CD14-positive monocyte (primary cell): ENCODE data around the gene CDKAL1. TPM values are rescaled to one million over a fixed set of nuclear protein-coding genes. Genes with fewer than 3 reads are reported as not detected.

ENCODE experiments used
- DNase-seq, 3 donors: peaks; one replicate each; pipeline ENCODE4 v3.0.0-alpha.2; 2011 to 2022
- H2AFZ ChIP-seq: 2 replicates; pipeline ENCODE4 v1.6.0; 2012; ENCODE audit warnings: mild to moderate bottlenecking, low read depth, low read length, inconsistent platforms; ENCODE audit not compliant: insufficient read depth, poor library complexity, severe bottlenecking
- H3K27ac ChIP-seq, 2 donors: 1 replicate in 1 of 2; 2 replicates in 1 of 2; pipeline ENCODE4 v1.5.1; 2012 to 2013; ENCODE audit warnings: low read length in 2 of 2, control low read depth in 1 of 2, inconsistent platforms in 1 of 2, low read depth in 1 of 2, mild to moderate bottlenecking in 1 of 2
- H3K27me3 ChIP-seq, 2 donors: one replicate each; pipeline versions ENCODE4 v1.6.0 to v1.6.1; 2011 to 2013; ENCODE audit warnings: low read length in 2 of 2; ENCODE audit not compliant: control insufficient read depth in 2 of 2, insufficient read depth in 2 of 2
- H3K36me3 ChIP-seq, 2 donors: replicated peaks in 1 of 2; 1 replicate in 1 of 2; 2 replicates in 1 of 2; pipeline versions ENCODE4 v1.5.1 to v1.6.1; 2012 to 2013; ENCODE audit warnings: low read length in 2 of 2, control low read depth in 1 of 2, inconsistent platforms in 1 of 2, mild to moderate bottlenecking in 1 of 2; ENCODE audit not compliant: insufficient read depth in 2 of 2, control insufficient read depth in 1 of 2
- H3K4me1 ChIP-seq, 2 donors: 1 replicate in 1 of 2; 2 replicates in 1 of 2; pipeline versions ENCODE4 v1.5.1 to v1.6.1; 2012 to 2013; ENCODE audit warnings: low read length in 2 of 2, control low read depth in 1 of 2, inconsistent platforms in 1 of 2, mild to moderate bottlenecking in 1 of 2, moderate library complexity in 1 of 2; ENCODE audit not compliant: insufficient read depth in 2 of 2, control insufficient read depth in 1 of 2
- H3K4me2 ChIP-seq: replicated peaks from 2 replicates; pipeline ENCODE3; 2012; ENCODE audit warnings: low read length, moderate library complexity, mild to moderate bottlenecking; ENCODE audit not compliant: poor library complexity, severe bottlenecking; ENCODE audit errors: extremely low read depth
- H3K4me3 ChIP-seq, 3 experiments: fragments of 200-600 bp in 1 of 3; sonication (generic) in 1 of 3; replicated peaks in 1 of 3; 1 replicate in 2 of 3; 2 replicates in 1 of 3; pipeline ENCODE4 v1.5.1; 2011 to 2013; ENCODE audit warnings: low read length in 3 of 3, mild to moderate bottlenecking in 3 of 3, control low read depth in 2 of 3, low read depth in 2 of 3, inconsistent platforms in 1 of 3, moderate library complexity in 1 of 3
- H3K79me2 ChIP-seq: 2 replicates; pipeline ENCODE4 v1.6.0; 2012; ENCODE audit warnings: mild to moderate bottlenecking, control low read depth, inconsistent platforms, low read length, moderate library complexity; ENCODE audit not compliant: insufficient read depth
- H3K9ac ChIP-seq: 2 replicates; pipeline ENCODE4 v1.6.0; 2017; ENCODE audit warnings: low read length, mild to moderate bottlenecking; ENCODE audit not compliant: insufficient read depth, poor library complexity, severe bottlenecking
- H3K9me3 ChIP-seq, 2 donors: replicated peaks in 1 of 2; 1 replicate in 1 of 2; 2 replicates in 1 of 2; pipeline versions ENCODE4 v1.5.1 to v1.6.1; 2012 to 2013; ENCODE audit warnings: low read length in 2 of 2, control low read depth in 1 of 2; ENCODE audit not compliant: control insufficient read depth in 1 of 2, insufficient read depth in 1 of 2
- H4K20me1 ChIP-seq: 2 replicates; pipeline ENCODE4 v1.6.0; 2012; ENCODE audit warnings: mild to moderate bottlenecking, low read length, control low read depth, moderate library complexity; ENCODE audit not compliant: insufficient read depth
- H3K27ac Mint-ChIP-seq, 7 donors: one replicate each; pipeline ENCODE4 v1.8.0; 2020; ENCODE audit warnings: mild to moderate bottlenecking in 7 of 7, mixed read lengths in 7 of 7, moderate library complexity in 6 of 7, inconsistent platforms in 2 of 7
- H3K27me3 Mint-ChIP-seq, 3 donors: one replicate each; pipeline ENCODE4 v1.8.0; 2021 to 2022; ENCODE audit warnings: low read depth in 3 of 3, mild to moderate bottlenecking in 3 of 3, mixed read lengths in 3 of 3, moderate library complexity in 3 of 3, inconsistent platforms in 1 of 3
- H3K36me3 Mint-ChIP-seq, 2 donors: one replicate each; pipeline ENCODE4 v1.8.0; 2020; ENCODE audit warnings: mixed read lengths in 2 of 2, inconsistent platforms in 1 of 2, mild to moderate bottlenecking in 1 of 2
- H3K4me1 Mint-ChIP-seq: one replicate; pipeline ENCODE4 v1.8.0; 2020; ENCODE audit warnings: mild to moderate bottlenecking, mixed read lengths
- H3K4me3 Mint-ChIP-seq, 2 donors: one replicate each; pipeline ENCODE4 v1.8.0; 2020; ENCODE audit warnings: mild to moderate bottlenecking in 2 of 2, mixed read lengths in 2 of 2, moderate library complexity in 1 of 2
- H3K9me3 Mint-ChIP-seq, 7 donors: one replicate each; pipeline ENCODE4 v1.8.0; 2020 to 2022; ENCODE audit warnings: mixed read lengths in 7 of 7, mild to moderate bottlenecking in 6 of 7, moderate library complexity in 6 of 7, inconsistent platforms in 2 of 7
- WGBS: methylation state at CpG from one replicate; pipeline ENCODE4 v1.1.5; 2013; ENCODE audit warnings: missing lambda C conversion rate; ENCODE audit not compliant: insufficient coverage; 5-methylcytosine and 5-hydroxymethylcytosine counted together
- intact Hi-C, 2 donors: fragments of 100-400 bp; cut with micrococcal nuclease; formaldehyde crosslinking; loops; one replicate each; pipeline versions ENCODE4 v1.15.0 to v1.15.1; 2023
- polyA plus RNA-seq, 3 donors: library from polyadenylated mRNA; depleted of rRNA in 1 of 3; unstranded in 2 of 3; stranded (reverse) in 1 of 3; fragments of 300-500 nt in 2 of 3; fragments of >200 nt in 1 of 3; fragmentation: Illumina TruSeq in 2 of 3; gene quantifications; 1 replicate in 2 of 3; 2 replicates in 1 of 3; pipeline ENCODE4 v1.2.3, GENCODE V29; 2012 to 2021
- TF ChIP-seq, protein P1 (sequence below): fragments of 200-600 bp; IDR thresholded peaks from one replicate; pipeline ENCODE4 v1.8.0; 2022; ENCODE audit warnings: antibody characterized with exemption, mild to moderate bottlenecking

The CDKAL1 gene
- polyA plus RNA-seq, 3 donors: 3.2 to 12.4 (median 8.3) TPM

- peaks cover 9 to 17% of the 10 kb centered on the region in 2 donors for H3K36me3 Mint-ChIP-seq
Measured at GRCh38 chr6:20769631-20770030, 235.4 kb downstream of the CDKAL1 start.

DNA sequence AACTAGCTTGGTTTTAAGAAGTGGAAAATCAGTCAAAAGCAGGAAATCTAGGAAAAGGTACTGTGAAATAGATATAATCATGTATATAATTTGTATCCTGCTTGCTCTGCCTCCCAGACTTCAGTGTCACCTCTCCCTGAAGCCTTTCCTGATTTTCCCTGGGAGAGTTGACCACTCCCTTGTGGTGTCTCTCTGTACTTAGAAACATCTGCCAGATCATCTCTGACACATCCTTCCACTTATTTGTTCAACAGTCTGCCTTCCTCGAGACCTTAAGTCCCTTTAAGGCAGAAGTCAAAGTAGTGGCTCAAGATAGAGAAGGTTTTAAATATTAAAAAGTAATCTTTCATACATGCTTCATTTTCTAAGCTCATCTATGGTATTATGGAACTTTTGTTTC, 236.5 kb downstream of the CDKAL1 start:
- no peak overlapping the region for H3K9ac ChIP-seq
- H3K9me3 Mint-ChIP-seq: no peaks in the 10 kb centered on the region
- no peak for DNase-seq

More at GRCh38 chr6:20769631-20770030, 235.4 kb downstream of the CDKAL1 start:
- Mint-ChIP-seq H3K4me3 (no peak overlapping the region), H3K9me3 (no peaks in the 10 kb centered on the region), H3K4me1 (no peaks in the 10 kb centered on the region), H3K27ac (no peak overlapping the region), H3K27me3 (no peaks in the 10 kb centered on the region)
- H3K36me3 ChIP-seq: peaks cover 0 to 3% of the 10 kb centered on the region in 2 donors
- H4K20me1 ChIP-seq: no peaks in the 10 kb centered on the region
- H3K27ac ChIP-seq: no peak overlapping the region
- no peak overlapping the region for H2AFZ ChIP-seq
- H3K9ac ChIP-seq: no peak overlapping the region
- intact Hi-C loops: no loop called here
- WGBS: no CpG with 5 or more reads among the region's 3 CpGs
- H3K9me3 ChIP-seq: no peaks in the 10 kb centered on the region
- no peaks in the 10 kb centered on the region for H3K4me1 ChIP-seq
- H3K4me2 ChIP-seq: no peak overlapping the region
- no peak for DNase-seq
- TF ChIP-seq, protein P1, sequence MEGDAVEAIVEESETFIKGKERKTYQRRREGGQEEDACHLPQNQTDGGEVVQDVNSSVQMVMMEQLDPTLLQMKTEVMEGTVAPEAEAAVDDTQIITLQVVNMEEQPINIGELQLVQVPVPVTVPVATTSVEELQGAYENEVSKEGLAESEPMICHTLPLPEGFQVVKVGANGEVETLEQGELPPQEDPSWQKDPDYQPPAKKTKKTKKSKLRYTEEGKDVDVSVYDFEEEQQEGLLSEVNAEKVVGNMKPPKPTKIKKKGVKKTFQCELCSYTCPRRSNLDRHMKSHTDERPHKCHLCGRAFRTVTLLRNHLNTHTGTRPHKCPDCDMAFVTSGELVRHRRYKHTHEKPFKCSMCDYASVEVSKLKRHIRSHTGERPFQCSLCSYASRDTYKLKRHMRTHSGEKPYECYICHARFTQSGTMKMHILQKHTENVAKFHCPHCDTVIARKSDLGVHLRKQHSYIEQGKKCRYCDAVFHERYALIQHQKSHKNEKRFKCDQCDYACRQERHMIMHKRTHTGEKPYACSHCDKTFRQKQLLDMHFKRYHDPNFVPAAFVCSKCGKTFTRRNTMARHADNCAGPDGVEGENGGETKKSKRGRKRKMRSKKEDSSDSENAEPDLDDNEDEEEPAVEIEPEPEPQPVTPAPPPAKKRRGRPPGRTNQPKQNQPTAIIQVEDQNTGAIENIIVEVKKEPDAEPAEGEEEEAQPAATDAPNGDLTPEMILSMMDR: no peak
- no peak overlapping the region for H3K4me3 ChIP-seq
- H3K79me2 ChIP-seq: no peaks in the 10 kb centered on the region
- H3K27me3 ChIP-seq: no peaks in the 10 kb centered on the region

More for the DNA sequence above, 236.5 kb downstream of the CDKAL1 start:
- H3K4me3 Mint-ChIP-seq: no peak overlapping the region
- WGBS: no CpG with 5 or more reads among the region's 1 CpG
- H3K36me3 ChIP-seq: peaks cover 0 to 3% of the 10 kb centered on the region in 2 donors
- intact Hi-C loops: no loop called here
- H3K4me2 ChIP-seq: no peak overlapping the region
- H3K27me3 ChIP-seq: no peaks in the 10 kb centered on the region
- no peak overlapping the region for H3K4me3 ChIP-seq
- no peaks in the 10 kb centered on the region for H3K4me1 ChIP-seq
- H3K4me1 Mint-ChIP-seq: no peaks in the 10 kb centered on the region
- TF ChIP-seq, protein P1: no peak
- no peaks in the 10 kb centered on the region for H3K9me3 ChIP-seq
- H3K27ac Mint-ChIP-seq: no peak overlapping the region
- H4K20me1 ChIP-seq: no peaks in the 10 kb centered on the region
- no peak overlapping the region for H2AFZ ChIP-seq
- H3K36me3 Mint-ChIP-seq: peaks cover 9 to 17% of the 10 kb centered on the region in 2 donors
- no peaks in the 10 kb centered on the region for H3K79me2 ChIP-seq
- no peaks in the 10 kb centered on the region for H3K27me3 Mint-ChIP-seq
- no peak overlapping the region for H3K27ac ChIP-seq
